Kidney epithelial cell (primary cell): Measurements from ENCODE around the gene NEB. TPM values are rescaled to one million over a fixed set of nuclear protein-coding genes. Genes with fewer than 3 reads are reported as not detected.

Experiments used
- DNase-seq: peaks from one replicate; pipeline ENCODE4 v3.0.0-alpha.2; 2010; ENCODE audit warnings: low read depth
- H3K27me3 ChIP-seq: 2 replicates; pipeline ENCODE4 v1.6.0; 2011; ENCODE audit warnings: low read length; ENCODE audit not compliant: control insufficient read depth, insufficient read depth
- H3K36me3 ChIP-seq: 2 replicates; pipeline ENCODE4 v1.5.1; 2011; ENCODE audit warnings: low read length; ENCODE audit not compliant: control insufficient read depth, insufficient read depth
- H3K4me3 ChIP-seq: 2 replicates; pipeline ENCODE4 v1.5.1; 2011; ENCODE audit warnings: low read depth, mild to moderate bottlenecking, control low read depth, low read length
- total RNA-seq: library from RNA; depleted of rRNA; stranded (reverse); fragments of >200 nt; gene quantifications from 2 replicates; pipeline ENCODE4 v1.2.3, GENCODE V29; 2015
- TF ChIP-seq, protein P1 (sequence below): IDR thresholded peaks from 2 replicates; pipeline ENCODE4 v1.5.1; 2011; ENCODE audit warnings: mild to moderate bottlenecking, moderate library complexity, low read length, control low read depth, inconsistent platforms; ENCODE audit not compliant: insufficient read depth, poor library complexity, severe bottlenecking

The NEB gene
- total RNA-seq, 1 donor from 2014 or later: 0.38 TPM

DNA sequence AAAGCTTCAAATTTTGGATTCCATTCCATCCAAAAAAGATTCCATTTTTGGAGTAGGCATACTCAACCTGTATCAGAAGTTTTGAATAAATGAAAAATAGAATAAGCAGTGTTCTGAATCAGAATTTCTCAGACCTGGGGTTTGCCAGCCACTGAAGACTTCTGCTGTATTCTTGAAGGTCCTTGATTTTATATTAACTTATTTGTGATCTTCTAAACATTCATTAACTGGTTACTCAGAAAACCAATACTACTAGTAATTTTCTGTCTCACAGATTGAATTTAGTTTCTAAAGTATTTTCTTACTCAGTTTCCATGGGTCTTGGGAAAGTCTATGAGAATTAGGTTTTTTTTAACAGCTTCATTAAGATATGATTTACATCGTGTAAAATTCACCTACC, 263.7 kb downstream of the NEB start:
- DNase-seq: no peak
- Histone ChIP-seq H3K4me3 (no peak overlapping the region), H3K36me3 (no peaks in the 10 kb centered on the region), H3K27me3 (no peaks in the 10 kb centered on the region)
- TF ChIP-seq, protein P1, sequence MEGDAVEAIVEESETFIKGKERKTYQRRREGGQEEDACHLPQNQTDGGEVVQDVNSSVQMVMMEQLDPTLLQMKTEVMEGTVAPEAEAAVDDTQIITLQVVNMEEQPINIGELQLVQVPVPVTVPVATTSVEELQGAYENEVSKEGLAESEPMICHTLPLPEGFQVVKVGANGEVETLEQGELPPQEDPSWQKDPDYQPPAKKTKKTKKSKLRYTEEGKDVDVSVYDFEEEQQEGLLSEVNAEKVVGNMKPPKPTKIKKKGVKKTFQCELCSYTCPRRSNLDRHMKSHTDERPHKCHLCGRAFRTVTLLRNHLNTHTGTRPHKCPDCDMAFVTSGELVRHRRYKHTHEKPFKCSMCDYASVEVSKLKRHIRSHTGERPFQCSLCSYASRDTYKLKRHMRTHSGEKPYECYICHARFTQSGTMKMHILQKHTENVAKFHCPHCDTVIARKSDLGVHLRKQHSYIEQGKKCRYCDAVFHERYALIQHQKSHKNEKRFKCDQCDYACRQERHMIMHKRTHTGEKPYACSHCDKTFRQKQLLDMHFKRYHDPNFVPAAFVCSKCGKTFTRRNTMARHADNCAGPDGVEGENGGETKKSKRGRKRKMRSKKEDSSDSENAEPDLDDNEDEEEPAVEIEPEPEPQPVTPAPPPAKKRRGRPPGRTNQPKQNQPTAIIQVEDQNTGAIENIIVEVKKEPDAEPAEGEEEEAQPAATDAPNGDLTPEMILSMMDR: no peak

DNA sequence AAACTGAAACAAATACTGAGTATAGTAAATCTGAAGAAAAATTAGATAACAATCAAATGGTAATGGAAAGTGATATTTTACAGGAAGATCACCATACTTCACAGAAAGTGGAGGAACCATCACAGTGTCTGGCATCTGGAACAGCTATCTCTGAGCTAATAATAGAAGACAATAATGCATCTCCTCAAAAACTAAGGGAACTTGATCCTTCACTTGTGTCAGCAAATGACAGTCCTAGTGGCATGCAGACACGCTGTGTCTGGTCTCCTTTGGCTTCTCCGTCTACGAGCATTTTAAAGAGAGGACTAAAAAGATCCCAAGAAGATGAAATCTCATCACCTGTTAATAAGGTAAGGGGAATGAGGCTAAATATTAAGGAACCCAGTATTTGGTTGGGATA, 268.5 kb downstream of the NEB start:
- Histone ChIP-seq H3K27me3 (no peaks in the 10 kb centered on the region), H3K4me3 (no peak overlapping the region), H3K36me3 (no peaks in the 10 kb centered on the region)
- DNase-seq: no peak
- TF ChIP-seq, protein P1: no peak

DNA sequence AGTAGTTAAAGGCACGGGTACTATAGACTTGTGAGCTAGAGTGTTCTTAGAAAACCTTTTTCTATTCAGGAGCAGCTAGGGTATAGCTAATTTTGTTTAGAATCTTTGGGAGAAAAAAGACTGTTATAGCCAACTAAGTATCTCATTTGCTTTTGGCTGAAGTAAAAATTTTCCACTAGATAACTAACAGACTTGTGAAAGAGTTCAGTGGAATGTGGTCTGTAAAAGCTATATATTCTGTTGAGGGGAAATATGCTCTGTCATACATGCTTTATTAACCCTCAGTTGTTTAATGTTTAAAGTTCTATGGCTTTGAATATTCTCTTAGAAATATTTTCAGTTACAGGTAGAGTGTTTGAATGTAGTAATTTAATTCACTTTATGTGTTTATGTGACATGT, 274.9 kb downstream of the NEB start:
- TF ChIP-seq, protein P1: no peak
- no peak overlapping the region for H3K4me3 ChIP-seq
- no peaks in the 10 kb centered on the region for H3K27me3 ChIP-seq
- DNase-seq: no peak
- H3K36me3 ChIP-seq: peaks cover 1% of the 10 kb centered on the region

DNA sequence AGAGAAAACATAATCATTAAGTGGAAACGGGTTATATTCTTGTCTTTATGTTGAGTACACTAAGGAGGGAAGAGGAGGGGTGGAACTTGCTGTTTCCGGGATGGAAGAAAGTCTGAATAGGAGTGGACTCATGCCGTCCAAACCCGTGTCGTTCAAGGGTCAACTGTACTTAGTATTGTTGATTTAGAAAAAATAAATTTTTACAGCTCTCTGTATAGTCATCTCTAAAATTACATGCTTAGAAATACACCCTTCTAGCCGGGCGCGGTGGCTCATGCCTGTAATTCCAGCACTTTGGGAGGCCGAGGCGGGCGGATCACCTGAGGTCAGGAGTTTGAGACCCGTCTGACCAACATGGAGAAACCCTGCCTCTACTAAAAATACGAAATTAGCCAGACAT, 295.1 kb downstream of the NEB start:
- H3K36me3 ChIP-seq: no peaks in the 10 kb centered on the region
- DNase-seq: no peak

DNA sequence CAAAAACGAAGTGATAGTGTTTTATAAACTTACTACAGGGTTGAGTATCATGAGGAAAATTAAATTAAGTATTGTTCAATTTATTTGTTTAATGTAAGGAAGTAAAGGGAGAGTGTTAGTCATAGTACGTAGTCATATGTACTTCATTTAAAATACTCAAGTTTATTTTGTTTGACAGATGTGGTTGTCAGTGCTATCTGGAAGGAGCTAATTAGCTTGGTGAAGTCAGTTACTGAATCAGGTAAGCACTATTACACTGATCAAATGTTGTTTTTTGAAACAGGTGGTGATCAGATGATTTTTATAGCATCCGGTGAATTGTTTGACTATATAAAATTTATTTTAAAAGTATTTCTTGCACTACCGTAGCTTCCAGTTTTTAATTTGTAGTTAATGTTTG, 295.8 kb downstream of the NEB start:
- no peak overlapping the region for H3K4me3 ChIP-seq
- no peaks in the 10 kb centered on the region for H3K27me3 ChIP-seq
- no peak for DNase-seq
- TF ChIP-seq, protein P1: no peak
- H3K36me3 ChIP-seq: no peaks in the 10 kb centered on the region

More for the DNA sequence above, 295.1 kb downstream of the NEB start:
- H3K4me3 ChIP-seq: no peak overlapping the region
- TF ChIP-seq, protein P1: no peak
- H3K27me3 ChIP-seq: no peaks in the 10 kb centered on the region

DNA sequence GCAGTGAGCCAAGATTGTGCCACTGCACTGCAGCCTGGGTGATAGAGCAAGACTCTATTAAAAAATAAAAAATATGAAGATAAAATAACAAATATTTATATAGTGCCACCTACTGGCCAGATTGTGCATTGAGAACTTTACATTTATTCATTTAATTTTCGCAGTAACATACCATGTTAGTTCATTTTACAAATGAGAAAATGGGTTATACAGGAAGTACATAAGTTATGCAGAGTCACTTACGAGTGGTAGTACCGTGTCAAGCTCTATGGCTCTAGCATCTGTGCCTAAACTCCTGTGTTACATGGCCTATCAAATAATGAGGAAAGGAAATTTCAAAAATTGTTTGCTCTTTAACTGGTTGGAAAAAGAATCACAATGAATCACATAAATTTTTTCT, 296.6 kb downstream of the NEB start:
- Histone ChIP-seq H3K27me3 (no peaks in the 10 kb centered on the region), H3K4me3 (no peak overlapping the region), H3K36me3 (no peaks in the 10 kb centered on the region)
- no peak for DNase-seq
- TF ChIP-seq, protein P1: peak; percentile 22

Other genes with a start within 250 kb of the NEB start
- 44.6 and 50.4 TPM in 2 replicates for gene ARL5A, start 93.9 kb upstream of the NEB start, total RNA-seq